Cortex of kidney (tissue), 1 donor: ENCODE results near the gene SRRD.
"Not testable (repeated sequence)": the region's sequence is repeated elsewhere in the genome, so short reads cannot be mapped to it uniquely, and the experiment has no call there.

Source experiments
- DNase-seq: peaks from one replicate; lab custom pipeline; 2025; lab: John Stamatoyannopoulos, UW

Gene SRRD, protein sequence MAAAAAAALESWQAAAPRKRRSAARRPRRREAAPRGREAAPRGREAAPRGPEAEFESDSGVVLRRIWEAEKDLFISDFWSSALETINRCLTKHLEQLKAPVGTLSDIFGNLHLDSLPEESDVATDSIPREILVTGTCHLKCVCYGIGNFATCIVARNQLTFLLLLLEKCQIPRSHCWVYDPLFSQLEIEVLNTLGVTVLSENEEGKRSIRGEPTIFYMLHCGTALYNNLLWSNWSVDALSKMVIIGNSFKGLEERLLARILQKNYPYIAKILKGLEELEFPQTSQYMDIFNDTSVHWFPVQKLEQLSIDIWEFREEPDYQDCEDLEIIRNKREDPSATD

DNA sequence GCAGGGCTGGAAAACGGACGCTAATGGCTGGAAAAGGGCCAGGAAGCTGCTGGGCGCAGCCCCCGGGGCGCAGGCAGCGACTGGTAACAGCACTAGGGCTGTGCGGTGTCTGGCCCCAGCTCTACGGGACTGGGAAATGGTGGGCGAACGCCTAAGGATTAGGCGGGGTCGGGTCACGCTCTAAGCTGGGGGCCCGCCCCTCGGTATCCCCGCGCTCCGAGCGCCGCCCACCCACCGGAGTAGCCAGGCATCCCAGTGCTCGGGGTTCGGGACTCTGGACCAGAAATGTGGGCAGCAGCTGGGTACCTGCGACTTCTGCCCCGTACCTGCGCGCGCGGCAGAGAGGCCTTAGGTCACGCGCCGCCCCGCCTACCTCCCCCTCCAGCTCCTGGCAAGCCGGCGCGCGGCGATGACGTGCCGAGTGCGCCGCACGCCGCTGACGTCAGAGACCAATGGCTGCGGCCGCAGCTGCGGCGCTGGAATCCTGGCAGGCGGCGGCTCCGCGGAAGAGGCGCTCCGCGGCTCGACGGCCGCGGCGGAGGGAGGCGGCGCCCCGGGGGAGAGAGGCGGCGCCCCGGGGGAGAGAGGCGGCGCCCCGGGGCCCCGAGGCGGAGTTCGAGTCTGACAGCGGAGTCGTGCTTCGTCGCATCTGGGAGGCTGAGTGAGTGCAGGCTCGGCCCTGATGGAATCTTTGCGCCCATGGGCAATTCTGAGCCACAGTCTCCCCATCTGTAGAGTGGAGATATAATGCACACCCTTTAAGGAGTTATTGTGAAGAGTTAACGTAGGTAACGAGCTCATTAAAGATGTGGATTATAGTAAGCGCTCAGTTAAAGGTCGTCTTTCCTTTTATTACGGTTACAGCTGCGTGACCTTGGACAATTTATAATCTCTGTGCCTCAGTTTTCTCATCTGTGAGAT, at the start of gene SRRD, which contains the start of gene HPS4:
Gene SRRD, plus strand, starts transcription at position 439 of the 921 bp plus-strand sequence. Its CDS starts 14 bp downstream, at position 453.
Gene HPS4, minus strand, starts transcription at position 345 of the 921 bp plus-strand sequence. CDS start 2,021 bp downstream, outside the sequence.
- no peak for DNase-seq

DNA sequence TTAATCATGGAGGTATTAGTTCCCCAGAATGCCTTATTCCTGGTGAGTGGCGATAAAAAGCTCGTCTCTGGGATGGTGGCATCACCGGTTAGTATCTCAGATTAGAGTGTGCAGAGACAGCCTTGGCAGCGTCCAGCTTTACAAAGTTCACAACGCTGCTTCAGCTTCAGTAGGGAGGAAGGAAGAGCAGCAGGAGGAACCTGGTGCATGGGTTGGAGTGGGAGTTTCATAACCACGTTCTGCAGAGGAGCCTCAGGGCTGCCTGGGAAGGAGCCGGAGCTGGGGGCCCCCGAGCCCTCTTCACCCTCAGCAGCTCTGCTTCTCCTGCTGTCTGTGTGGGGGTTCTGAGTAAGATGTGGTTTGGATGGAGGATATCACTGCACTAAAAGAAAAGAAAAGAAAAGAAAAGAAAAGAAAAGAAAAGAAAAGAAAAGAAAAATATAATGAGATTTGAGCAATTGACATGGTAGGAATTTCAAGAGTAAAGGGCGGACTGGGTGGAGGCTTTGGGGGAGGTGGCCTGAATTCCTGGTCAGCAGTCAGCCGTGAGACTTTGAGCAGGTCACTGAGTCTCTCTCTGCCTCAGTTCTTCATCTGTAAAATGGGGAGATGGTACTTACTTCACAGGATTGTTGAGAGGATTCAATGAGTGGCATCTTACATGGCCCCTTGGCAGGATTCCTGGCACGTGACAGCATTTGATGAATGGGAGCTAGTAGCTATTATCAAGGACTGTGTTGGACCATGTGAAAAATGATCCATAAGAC, 48.2 kb upstream of the SRRD start:
- DNase-seq: no peak

DNA sequence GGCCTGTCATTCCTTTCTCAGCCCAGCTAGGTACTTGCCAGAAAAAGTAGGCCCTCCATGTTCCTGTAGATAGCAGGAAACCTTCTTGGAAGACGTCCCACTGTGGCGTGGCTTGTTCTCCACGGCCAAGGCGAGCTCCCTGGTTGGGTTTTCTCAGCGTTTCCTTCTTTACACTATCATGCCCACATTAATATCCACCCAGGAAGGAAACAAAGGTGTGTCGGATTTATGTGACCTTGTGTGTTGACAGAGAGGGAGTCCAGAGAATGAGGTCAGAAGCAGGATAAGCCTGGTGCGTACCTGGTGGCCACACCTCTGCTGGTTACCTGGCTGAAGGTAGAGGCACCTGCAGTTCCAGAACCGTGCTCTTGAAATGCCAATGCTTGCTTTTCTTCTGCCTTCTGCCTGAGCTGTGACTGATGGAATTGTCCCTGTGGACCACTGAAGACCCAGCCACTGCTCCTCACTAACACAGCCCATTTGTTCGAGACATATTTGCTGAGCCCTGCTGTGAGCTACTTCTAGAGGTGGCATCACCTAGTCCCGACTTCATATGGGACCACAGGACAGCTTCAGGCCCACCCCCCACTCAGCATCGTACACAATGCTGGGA, 46.7 kb upstream of the SRRD start:
- no peak for DNase-seq

DNA sequence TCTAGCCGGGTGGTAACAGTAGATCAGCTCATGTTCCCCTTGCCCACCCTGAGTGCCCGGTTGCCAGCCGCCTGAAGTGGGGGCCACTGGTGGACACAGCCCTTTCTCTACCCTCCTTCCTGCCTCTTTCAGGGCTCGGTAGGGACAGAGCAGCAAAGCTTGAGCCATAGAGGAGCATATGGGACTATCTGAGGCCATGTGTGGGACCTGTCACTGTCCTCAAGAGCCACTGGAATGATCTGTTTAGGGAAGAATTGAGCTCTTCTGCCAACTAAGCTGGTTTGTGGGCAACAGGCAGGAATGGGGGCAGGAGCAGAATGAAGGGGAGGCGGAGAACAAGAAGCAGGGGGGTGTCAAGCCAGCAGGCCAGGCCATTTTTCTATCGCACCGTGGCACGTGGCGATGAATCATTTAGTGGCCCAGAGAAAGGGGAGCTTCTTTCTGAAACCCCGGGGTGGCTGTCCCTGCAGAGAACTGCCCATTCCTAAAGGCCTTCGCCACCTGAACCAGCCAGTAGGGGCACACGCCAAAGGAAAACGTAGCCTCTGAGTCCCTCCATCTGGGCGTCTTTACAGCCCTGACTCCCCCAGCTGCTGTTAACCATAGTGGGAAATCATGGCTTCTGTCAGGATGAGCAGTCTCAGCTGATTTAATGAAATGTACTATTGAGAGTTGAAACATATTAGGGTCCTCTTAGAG, 45.8 kb upstream of the SRRD start:
- no peak for DNase-seq

DNA sequence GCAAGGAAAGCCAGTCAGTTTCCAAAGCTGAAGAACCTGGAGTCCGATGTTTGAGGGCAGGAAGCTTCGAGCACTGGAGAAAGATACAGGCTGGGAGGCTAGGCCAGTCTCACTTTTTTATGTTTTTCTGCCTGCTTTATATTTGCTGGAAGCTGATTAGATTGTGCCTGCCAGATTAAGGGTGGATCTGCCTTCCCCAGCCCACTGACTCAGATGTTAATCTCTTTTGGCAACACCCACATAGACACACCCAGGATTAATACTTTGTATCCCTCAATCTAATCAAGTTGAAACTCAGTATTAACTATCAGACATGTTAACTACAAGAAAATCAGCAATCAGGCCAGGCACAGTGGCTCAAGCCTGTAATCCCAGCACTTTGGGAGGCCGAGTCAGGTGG, 44.9 kb upstream of the SRRD start:
- DNase-seq: not testable (repeated sequence)

DNA sequence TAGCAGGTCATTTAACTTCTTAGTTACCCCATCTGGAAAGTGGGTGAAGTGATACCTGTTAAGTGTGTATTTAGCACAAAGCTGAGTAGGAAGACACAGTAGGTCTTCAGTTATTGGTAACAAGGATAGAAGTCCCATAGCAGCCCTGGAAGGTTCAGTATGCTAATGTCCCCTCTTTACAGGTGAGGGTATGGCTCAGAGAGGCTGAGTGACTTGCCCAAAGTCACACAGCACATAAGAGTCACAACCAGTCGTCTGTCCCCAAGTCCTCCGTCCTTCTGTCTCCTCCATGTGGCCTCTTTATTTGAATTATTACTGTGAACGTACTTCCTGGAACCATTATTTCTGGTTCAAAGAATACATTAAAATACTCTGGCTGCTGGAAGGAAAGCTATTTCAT, 44.1 kb upstream of the SRRD start:
- no peak for DNase-seq

DNA sequence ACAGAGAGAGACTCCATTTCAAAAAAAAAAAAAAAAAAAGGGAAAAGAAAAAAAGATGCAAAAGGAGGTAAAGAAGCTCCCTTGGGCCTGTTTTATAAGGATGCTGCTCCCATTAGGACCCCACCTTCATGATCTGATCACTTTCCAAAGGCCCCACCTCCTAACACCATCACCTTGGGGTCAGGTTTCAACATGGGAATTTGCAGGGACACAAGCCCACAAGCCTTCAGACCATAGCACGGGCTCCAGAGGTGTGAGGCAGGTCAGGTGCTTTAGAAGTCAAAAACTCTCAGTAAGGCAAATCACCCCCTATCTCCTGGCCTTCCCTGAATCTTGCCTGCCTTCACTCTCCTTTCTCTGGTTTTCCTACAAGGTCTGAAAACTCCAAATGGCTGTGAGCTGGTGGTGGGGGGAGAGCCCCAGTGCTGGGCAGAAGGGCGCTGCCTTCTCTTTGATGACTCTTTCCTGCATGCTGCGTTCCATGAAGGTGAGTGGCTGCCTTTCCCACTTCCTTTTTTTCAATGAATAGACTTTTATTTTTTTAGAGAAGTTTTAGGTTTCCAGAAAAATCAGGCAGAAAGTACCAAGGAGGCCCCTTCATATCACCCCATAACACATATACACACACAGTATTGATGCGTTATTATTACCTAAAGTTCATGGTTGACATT, 41.5 kb upstream of the SRRD start:
- DNase-seq: no peak

DNA sequence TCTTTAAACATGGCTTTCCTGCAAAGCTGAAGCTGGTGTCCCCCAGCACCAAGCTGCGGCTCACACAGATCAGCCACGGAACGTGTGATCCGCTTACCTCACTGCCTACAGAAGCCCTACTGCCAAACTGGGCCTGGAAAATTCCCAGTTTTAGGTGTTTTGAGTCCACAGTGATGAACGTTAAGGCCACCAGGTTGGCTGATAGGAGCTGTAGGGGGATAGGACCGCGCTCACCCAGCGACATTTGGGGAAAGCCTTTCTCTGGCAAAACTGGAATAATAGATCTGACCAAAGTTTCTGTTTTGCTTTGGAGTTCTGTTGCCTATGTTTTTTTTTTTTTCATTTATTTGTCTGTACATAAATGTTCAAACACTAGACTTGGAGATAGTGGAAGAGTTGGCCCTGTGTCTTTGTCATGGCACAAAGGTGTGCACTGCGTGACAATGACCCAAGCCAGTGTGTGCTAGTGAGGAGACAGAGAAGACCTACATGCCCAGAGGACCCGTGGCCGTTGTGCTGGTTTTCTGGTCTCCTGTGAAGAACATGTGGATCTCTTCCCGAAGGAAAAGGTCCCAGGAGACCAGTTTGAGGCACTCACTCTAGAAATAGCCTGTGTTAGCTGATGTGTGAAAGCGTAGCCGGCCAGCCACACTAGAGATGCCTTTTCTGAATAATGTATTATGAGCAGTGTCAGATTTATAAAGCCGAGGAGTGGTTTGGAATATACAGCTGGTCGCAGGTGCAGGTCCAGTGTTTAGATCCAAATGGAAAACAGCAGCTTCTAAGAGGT, 39.6 kb upstream of the SRRD start:
- no peak for DNase-seq

DNA sequence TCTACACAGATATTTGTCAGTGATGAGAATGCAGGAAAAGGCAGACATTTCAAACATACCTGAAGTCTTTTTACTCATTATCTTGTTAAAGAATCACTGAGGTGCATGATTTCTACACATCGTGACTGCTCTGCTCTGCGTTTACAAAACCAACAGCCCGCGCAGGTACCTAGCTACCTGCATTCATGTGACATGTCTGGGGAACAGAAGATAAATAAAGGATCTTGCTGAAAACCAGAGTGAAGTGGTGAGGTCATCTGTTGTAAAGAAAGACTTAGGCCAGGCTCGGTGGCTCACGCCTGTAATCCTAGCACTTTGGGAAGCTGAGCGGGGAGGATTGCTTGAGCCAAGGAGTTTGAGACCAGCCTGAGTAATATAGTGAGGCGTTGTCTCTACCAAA, 38.9 kb upstream of the SRRD start:
- no peak for DNase-seq

DNA sequence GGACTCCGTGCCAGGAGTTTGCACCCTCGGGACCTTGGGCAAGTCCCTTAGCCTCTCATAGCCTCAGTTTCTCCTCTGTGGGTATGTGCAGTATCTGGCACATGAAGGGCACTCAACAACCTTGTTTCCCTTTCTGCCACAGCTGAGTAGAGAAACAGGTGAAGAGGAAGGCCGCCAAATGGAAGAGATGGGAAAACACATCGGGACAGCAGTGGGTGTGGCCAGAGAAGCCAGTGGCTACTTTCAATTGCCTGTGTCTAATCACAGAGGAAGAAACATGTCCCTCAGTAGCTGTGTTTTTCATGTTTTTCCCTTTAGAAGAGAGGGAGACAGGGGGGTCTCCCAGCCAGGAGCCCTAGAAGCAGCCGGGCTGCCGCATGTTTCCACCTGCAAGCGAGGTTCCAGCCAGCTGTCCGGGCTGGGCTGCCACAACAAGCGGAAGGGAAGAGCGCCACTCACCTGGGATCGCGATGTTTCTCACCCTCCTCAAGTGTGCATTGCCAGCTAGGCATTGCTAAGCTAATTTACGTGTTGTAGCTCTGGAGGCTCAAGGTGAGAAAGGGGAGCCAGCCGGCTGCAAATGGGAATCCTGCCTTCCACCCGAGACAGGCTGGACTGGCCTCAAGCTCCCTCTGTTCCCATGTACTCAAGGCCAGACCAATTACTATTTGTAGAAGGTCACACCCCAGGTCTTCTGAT, 38.0 kb upstream of the SRRD start:
- DNase-seq: no peak

DNA sequence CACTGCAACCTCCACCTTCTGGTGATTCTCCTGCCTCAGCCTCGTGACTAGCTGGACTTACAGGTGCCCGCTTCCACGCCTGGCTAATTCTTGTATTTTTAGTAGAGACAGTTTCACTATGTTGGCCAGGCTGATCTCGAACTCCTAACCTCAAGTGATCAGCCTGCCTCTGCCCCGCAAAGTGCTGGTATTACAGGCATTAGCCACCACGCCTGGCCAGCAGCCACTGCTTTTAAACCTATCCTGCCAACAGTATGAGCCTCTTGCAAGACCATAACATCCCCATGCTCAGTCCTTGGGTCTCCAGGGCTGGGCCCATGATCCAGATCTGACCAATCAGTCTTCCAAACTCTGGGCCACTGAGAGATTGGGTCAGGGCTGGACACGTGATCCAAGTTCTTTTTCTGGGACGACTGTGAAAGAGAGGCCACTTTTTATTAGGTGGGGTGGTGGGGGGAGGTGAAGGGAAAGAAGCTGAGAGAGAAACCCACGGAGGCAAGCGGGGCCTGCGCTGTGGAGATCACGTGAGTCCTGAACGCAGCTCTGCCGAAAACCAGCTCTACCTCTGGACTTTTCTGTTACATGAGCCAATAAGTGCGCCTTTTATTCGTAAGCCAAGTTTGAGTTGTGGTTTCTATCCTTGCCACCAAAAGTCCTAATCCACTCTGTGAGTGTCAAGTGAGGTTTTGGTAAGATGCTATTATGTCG, 36.7 kb upstream of the SRRD start:
- no peak for DNase-seq

DNA sequence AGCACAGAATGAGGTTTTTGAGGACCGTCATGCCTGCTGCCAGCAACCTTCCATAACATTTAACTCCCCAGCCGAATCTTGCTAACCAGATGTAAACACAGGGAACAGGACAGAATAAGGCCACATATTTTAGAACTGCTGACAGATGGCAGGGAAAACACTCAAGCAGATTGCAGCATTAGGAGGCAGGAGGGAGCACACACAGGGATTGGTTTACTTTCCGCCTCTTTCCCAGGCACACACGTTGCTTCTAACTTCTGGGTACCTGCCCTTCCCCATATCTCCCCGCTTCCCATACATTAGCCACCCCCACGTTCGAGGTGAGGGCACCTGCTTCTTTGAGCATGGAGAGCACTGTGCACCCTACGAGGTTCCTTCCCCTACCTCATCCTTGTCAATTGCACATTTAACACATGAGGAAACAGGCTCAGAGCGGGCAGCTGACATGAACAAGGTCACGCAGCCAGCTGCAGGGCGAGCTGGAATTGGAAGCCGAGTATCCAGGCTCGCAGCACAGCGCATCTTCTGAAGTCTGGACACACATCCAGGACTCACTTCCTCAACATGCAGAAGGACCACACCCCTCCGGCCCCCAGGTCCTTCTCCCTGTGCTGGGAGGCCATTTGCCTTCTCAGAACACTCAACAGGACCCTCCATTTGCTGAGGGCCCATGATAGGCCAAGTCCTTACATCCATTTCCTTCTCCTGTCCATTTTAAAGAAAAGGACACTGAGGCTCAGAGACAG, 35.9 kb upstream of the SRRD start:
- no peak for DNase-seq

DNA sequence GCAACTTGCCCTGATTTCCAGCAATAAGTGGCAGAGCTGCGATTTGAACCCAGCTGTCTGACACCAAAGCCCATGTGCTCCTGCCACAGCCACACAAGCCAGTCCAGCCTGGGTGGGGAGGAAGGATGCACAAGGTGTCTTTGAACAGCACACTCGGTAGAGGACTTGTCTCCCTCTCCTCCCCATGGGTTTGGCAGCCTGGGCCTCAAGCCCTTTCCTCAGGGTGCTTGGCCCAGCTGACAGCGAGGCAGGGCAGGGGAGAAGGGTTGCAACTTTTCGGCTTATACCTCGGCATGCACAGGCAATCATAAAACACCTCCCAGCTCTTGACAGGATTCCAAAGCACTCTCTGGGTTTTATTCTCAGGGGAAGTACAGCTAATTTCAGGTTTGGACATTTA, 35.3 kb upstream of the SRRD start:
- no peak for DNase-seq

DNA sequence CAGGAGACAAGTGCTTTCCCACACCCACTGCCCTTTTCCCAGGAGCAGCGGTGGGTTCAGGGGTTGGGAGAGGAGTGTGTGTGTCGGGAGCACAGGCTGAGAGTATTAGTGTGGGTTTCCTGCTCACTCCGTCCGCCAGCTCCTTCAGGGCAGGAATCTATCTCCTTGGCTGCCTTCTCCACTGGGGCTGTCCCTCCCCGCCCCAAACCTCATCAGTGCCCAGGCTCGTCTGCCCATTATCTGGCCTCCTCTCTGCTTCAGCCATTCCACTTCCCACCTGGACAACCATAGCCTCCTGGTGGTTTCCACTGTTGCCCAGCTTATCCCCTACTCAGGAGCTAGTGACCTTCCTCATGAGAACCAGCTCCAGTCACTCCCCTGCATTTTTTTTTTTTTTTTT, 34.7 kb upstream of the SRRD start:
- no peak for DNase-seq

DNA sequence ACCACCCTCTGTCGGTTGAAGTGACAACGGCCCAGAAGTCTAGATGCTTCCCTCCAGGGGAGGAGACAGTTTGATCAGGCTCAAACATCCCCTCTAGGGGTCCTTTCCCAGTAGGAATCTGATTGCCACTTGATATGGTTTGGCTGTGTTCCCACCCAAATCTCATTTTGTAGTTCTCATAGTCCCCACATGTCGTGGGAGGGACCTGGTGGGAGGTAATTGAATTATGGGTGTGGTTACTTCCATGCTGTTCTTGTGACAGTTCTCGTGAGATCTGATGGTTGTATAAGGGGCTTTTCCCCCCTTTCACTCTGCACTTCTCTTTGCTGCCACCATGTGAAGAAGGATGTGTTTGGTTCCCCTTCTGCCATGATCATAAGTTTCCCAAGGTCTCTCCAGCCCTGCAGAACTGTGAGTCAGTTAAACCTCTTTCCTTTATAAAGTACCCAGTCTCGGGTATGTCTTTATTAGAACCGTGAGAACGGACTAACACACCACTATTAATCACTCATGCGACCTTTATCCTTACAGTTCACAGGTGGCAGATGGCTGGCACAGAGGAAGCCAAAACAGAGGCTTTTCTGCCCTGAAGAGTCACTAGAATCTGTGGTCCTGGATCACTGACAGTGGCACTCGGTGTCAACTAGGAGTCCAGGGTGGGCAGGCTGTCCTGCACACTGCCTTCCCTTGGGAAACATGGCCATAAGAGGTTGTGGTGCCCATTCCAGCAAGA, 33.1 kb upstream of the SRRD start:
- no peak for DNase-seq

DNA sequence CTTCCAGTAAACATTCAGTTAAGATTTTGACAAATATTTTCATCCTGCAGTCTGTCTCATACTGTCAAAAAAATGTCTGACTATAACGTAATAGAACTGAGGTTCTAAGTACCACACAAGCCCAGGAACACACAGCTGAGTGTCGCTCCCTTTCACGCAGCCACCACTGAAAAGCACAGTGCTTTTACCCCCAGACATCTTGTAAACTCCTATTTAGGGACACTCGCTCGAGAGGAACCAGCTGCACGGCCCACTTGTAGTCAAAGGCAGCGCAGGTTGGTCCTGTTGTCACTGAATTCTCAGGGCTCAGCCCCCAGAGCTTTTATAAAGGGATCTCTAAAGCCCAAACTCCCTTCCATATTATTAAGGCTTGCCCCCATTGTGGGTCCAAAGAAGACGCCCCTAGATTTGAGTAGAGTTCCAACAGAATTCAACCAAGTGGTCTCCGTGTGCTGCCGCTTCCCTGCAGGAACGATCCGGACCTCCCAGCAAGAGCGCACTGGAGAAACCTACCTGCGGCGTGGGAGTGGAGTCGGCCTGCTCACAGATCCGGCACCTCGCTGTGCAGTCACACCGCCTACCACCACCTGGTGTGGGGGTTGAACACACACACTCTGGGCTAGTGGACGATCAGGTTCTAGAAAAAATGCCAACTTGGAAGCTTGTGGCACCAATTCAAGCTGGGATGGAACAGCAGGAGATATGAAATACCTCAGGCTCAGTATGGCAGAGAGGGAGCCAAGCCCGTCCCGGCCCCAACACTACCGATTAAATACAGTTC, 31.3 kb upstream of the SRRD start:
- DNase-seq: no peak
